ENCODE measurements around the gene SEPTIN7. TPM values are rescaled to one million over a fixed set of nuclear protein-coding genes. Genes with fewer than 3 reads are reported as not detected.

The SEPTIN7 gene
- total RNA-seq, 1 experiment from 2014 or later, result 140 TPM

DNA sequence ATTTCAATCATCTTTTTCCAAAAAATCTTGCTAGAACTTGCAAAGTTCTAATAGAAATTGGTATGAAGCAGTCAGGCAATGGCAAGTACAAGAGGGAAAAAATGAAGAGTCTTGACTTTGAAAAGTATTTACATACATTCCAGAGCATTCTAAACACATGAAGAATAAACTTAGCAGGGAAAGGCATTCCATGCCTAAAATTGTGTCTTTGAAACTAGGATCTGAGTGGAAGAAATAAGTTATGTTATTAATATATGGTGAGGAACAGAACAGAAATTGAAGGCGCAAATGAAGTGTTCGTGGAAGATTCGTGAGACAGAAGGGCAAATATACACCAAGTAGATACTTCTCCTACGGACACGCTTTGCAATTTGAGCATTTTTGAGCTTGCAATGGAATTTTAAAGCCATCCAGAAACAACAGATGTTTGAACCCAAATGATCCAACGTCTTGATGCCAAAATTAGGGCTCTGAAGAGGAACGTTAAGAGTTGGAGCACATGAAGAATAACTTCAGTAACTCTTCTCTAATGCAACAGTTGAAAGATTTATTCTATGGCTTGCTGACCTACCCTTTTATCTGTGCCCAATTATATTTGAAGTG, 40.6 kb upstream of the SEPTIN7 start:
- Histone ChIP-seq H3K9ac (ENCODE audit: low read length) (no peak overlapping the region), H3K27ac (ENCODE audit: low read depth, low read length) (no peak overlapping the region), H3K79me2 (ENCODE audit: insufficient read depth, low read length) (no peaks in the 10 kb centered on the region), H3K9me2 (ENCODE audit: insufficient read depth) (no peaks in the 10 kb centered on the region), H3K9me3 (ENCODE audit: control insufficient read depth in 1 of 2, insufficient read depth in 1 of 2, low read depth in 1 of 2, low read length in 2 of 2) (no peaks in the 10 kb centered on the region), H4K20me1 (ENCODE audit: insufficient read depth) (no peaks in the 10 kb centered on the region), H3K4me1 (ENCODE audit: control insufficient read depth in 1 of 2, insufficient read depth in 2 of 2, low read length in 2 of 2) (no peaks in the 10 kb centered on the region), H3K4me3 (replicated peaks in 1 of 2; ENCODE audit: low read depth in 1 of 2, low read length in 2 of 2) (no peak overlapping the region), H3K27me3 (ENCODE audit: insufficient read depth, low read length) (no peaks in the 10 kb centered on the region), H3K36me3 (ENCODE audit: control insufficient read depth in 1 of 2, insufficient read depth in 2 of 2, low read length in 2 of 2) (no peaks in the 10 kb centered on the region), H2AFZ (ENCODE audit: low read depth, low read length, poor library complexity, severe bottlenecking) (no peak overlapping the region), H3K4me2 (ENCODE audit: low read length) (no peak overlapping the region)
- ATAC-seq, result no peak
- intact Hi-C loops (cut with micrococcal nuclease), result no loop called here
- BruUV-seq (replicated peaks), result no TSS peak
- POLR2A ChIA-PET, result no interaction called here
- RAD21 ChIA-PET (ENCODE audit: low non-redundant PET in 1 of 2, low total read pairs in 2 of 2, uncharacterized antibody in 2 of 2, unreplicated experiment in 2 of 2), result no interaction called here
- no peak for DNase-seq (ENCODE audit: low read depth, low spot score)
- TF ChIP-seq, protein P1, sequence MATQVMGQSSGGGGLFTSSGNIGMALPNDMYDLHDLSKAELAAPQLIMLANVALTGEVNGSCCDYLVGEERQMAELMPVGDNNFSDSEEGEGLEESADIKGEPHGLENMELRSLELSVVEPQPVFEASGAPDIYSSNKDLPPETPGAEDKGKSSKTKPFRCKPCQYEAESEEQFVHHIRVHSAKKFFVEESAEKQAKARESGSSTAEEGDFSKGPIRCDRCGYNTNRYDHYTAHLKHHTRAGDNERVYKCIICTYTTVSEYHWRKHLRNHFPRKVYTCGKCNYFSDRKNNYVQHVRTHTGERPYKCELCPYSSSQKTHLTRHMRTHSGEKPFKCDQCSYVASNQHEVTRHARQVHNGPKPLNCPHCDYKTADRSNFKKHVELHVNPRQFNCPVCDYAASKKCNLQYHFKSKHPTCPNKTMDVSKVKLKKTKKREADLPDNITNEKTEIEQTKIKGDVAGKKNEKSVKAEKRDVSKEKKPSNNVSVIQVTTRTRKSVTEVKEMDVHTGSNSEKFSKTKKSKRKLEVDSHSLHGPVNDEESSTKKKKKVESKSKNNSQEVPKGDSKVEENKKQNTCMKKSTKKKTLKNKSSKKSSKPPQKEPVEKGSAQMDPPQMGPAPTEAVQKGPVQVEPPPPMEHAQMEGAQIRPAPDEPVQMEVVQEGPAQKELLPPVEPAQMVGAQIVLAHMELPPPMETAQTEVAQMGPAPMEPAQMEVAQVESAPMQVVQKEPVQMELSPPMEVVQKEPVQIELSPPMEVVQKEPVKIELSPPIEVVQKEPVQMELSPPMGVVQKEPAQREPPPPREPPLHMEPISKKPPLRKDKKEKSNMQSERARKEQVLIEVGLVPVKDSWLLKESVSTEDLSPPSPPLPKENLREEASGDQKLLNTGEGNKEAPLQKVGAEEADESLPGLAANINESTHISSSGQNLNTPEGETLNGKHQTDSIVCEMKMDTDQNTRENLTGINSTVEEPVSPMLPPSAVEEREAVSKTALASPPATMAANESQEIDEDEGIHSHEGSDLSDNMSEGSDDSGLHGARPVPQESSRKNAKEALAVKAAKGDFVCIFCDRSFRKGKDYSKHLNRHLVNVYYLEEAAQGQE (IDR thresholded peaks at IDR 0.05; ENCODE audit: low read depth), result no peak
- no peak for TF ChIP-seq SP1 (IDR thresholded peaks at IDR 0.05; ENCODE audit: low read depth)
- TF ChIP-seq POLR2AphosphoS5 (IDR thresholded peaks at IDR 0.05; ENCODE audit: low read depth, low read length), result no peak
- TF ChIP-seq ZFX (IDR thresholded peaks at IDR 0.05), result no peak
- TF ChIP-seq JUND (IDR thresholded peaks at IDR 0.05), result no peak
- no peak for TF ChIP-seq POLR2A (IDR thresholded peaks at IDR 0.05; ENCODE audit: borderline replicate concordance, extremely low read depth, insufficient read depth, insufficient read length)
- no peak for TF ChIP-seq YY1 (IDR thresholded peaks at IDR 0.05; ENCODE audit: extremely low read depth, insufficient replicate concordance, low read depth, low read length)
- no peak for TF ChIP-seq SIN3A (IDR thresholded peaks at IDR 0.05; ENCODE audit: low read depth)
- no peak for TF ChIP-seq EGR1 (IDR thresholded peaks at IDR 0.05; ENCODE audit: low read depth)
- no peak for TF ChIP-seq FOSL1 (IDR thresholded peaks at IDR 0.05; ENCODE audit: low read depth)
- TF ChIP-seq EZH2phosphoT487 (IDR thresholded peaks at IDR 0.05; ENCODE audit: borderline replicate concordance), result no peak
- TF ChIP-seq, protein P2, sequence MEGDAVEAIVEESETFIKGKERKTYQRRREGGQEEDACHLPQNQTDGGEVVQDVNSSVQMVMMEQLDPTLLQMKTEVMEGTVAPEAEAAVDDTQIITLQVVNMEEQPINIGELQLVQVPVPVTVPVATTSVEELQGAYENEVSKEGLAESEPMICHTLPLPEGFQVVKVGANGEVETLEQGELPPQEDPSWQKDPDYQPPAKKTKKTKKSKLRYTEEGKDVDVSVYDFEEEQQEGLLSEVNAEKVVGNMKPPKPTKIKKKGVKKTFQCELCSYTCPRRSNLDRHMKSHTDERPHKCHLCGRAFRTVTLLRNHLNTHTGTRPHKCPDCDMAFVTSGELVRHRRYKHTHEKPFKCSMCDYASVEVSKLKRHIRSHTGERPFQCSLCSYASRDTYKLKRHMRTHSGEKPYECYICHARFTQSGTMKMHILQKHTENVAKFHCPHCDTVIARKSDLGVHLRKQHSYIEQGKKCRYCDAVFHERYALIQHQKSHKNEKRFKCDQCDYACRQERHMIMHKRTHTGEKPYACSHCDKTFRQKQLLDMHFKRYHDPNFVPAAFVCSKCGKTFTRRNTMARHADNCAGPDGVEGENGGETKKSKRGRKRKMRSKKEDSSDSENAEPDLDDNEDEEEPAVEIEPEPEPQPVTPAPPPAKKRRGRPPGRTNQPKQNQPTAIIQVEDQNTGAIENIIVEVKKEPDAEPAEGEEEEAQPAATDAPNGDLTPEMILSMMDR (IDR thresholded peaks at IDR 0.05 in 2 of 3, conservative IDR thresholded peaks at IDR 0.05 in 1 of 3; ENCODE audit: borderline replicate concordance in 1 of 3, insufficient read depth in 1 of 3, low read depth in 2 of 3, low read length in 2 of 3), result no peak
- TF ChIP-seq, protein P3, sequence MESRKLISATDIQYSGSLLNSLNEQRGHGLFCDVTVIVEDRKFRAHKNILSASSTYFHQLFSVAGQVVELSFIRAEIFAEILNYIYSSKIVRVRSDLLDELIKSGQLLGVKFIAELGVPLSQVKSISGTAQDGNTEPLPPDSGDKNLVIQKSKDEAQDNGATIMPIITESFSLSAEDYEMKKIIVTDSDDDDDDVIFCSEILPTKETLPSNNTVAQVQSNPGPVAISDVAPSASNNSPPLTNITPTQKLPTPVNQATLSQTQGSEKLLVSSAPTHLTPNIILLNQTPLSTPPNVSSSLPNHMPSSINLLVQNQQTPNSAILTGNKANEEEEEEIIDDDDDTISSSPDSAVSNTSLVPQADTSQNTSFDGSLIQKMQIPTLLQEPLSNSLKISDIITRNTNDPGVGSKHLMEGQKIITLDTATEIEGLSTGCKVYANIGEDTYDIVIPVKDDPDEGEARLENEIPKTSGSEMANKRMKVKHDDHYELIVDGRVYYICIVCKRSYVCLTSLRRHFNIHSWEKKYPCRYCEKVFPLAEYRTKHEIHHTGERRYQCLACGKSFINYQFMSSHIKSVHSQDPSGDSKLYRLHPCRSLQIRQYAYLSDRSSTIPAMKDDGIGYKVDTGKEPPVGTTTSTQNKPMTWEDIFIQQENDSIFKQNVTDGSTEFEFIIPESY (IDR thresholded peaks at IDR 0.05; ENCODE audit: extremely low read depth, insufficient replicate concordance, low read length), result no peak
- TF ChIP-seq SRF (IDR thresholded peaks at IDR 0.05; ENCODE audit: low read depth), result no peak
- no peak for TF ChIP-seq RAD21 (IDR thresholded peaks at IDR 0.05; ENCODE audit: low read depth)
- no peak for TF ChIP-seq EZH2 (IDR thresholded peaks at IDR 0.05)
- no peak for TF ChIP-seq ELF1 (IDR thresholded peaks at IDR 0.05; ENCODE audit: borderline replicate concordance, low read depth)
- CTCF ChIA-PET, result no interaction called here

All from HCT116 (cell line).